ENCODE data around the gene PIK3CD. TPM values are rescaled to one million over a fixed set of nuclear protein-coding genes. Genes with fewer than 3 reads are reported as not detected.

The PIK3CD gene
- total and polyA plus RNA-seq, 8 donors: 2.8 to 74.1 (median 5.4) TPM

- 68 to 75% (median 73%) methylated on average over 3 of the region's 3 CpGs for WGBS, 5 donors
- H3K27ac ChIP-seq: no peak overlapping the region
- peaks cover 0 to 9% (median 0%) of the 10 kb centered on the region in 4 donors for H3K4me1 ChIP-seq
- H3K36me3 ChIP-seq: peaks cover 0 to 81% (median 80%) of the 10 kb centered on the region in 4 donors
- H3K4me3 ChIP-seq: no peak overlapping the region
- no peaks in the 10 kb centered on the region for H3K9me3 ChIP-seq
- H3K27me3 ChIP-seq: no peaks in the 10 kb centered on the region
- no peak for DNase-seq
- TF ChIP-seq EP300 (IDR thresholded peaks at IDR 0.05): no peak
- no peak for TF ChIP-seq POLR2A (IDR thresholded peaks at IDR 0.05)
- no peak for TF ChIP-seq POLR2AphosphoS5 (IDR thresholded peaks at IDR 0.05)
- TF ChIP-seq CTCF (IDR thresholded peaks at IDR 0.05): no peak
- intact Hi-C loops (cut with DNase I; ENCODE audit: low total_unique reads): no loop called here
Measured at GRCh38 chr1:9751971-9752370, 100.4 kb downstream of the PIK3CD start.

- H3K4me1 ChIP-seq: peaks cover 0 to 9% (median 0%) of the 10 kb centered on the region in 4 donors
- peaks cover 0 to 70% (median 69%) of the 10 kb centered on the region in 4 donors for H3K36me3 ChIP-seq
- TF ChIP-seq CTCF (IDR thresholded peaks at IDR 0.05) (no peak), EP300 (IDR thresholded peaks at IDR 0.05) (no peak), POLR2A (IDR thresholded peaks at IDR 0.05) (no peak), POLR2AphosphoS5 (IDR thresholded peaks at IDR 0.05) (no peak)
- intact Hi-C loops (cut with DNase I; ENCODE audit: low total_unique reads): no loop called here
- no peaks in the 10 kb centered on the region for H3K27me3 ChIP-seq
- WGBS, 5 donors: 78 to 91% (median 85%) methylated on average over 12 of the region's 12 CpGs
- DNase-seq: peak in 1 of 2 donors; percentile 44
- no peak overlapping the region for H3K27ac ChIP-seq
- H3K4me3 ChIP-seq: no peak overlapping the region
- no peaks in the 10 kb centered on the region for H3K9me3 ChIP-seq
Measured at GRCh38 chr1:9753121-9753531, 101.6 kb downstream of the PIK3CD start.

GRCh38 chr1:9755441-9755995, 104.0 kb downstream of the PIK3CD start:
- WGBS, 5 donors: 50 to 67% (median 58%) methylated on average over 10 of the region's 10 CpGs
- TF ChIP-seq POLR2AphosphoS5 (IDR thresholded peaks at IDR 0.05): no peak
- TF ChIP-seq EP300 (IDR thresholded peaks at IDR 0.05): no peak
- no peak for TF ChIP-seq CTCF (IDR thresholded peaks at IDR 0.05)
- no peak for TF ChIP-seq POLR2A (IDR thresholded peaks at IDR 0.05)
- Histone ChIP-seq H3K9me3 (no peaks in the 10 kb centered on the region), H3K4me1 (peaks cover 0 to 18% (median 7%) of the 10 kb centered on the region in 4 donors), H3K27ac (no peak overlapping the region), H3K4me3 (no peak overlapping the region), H3K27me3 (no peaks in the 10 kb centered on the region), H3K36me3 (peaks cover 0 to 46% (median 45%) of the 10 kb centered on the region in 4 donors)
- DNase-seq: no peak
- intact Hi-C loops (cut with DNase I; ENCODE audit: low total_unique reads): no loop called here

- Histone ChIP-seq H3K4me1 (peaks cover 0 to 18% (median 7%) of the 10 kb centered on the region in 4 donors), H3K27me3 (no peaks in the 10 kb centered on the region), H3K27ac (no peak overlapping the region), H3K4me3 (no peak overlapping the region), H3K9me3 (no peaks in the 10 kb centered on the region), H3K36me3 (peaks cover 0 to 23% (median 14%) of the 10 kb centered on the region in 4 donors)
- WGBS, 5 donors: 83 to 93% (median 91%) methylated on average over 10 of the region's 10 CpGs
- DNase-seq: no peak
- intact Hi-C loops (cut with DNase I; ENCODE audit: low total_unique reads): no loop called here
- no peak for TF ChIP-seq EP300 (IDR thresholded peaks at IDR 0.05)
- TF ChIP-seq CTCF (IDR thresholded peaks at IDR 0.05): no peak
- no peak for TF ChIP-seq POLR2A (IDR thresholded peaks at IDR 0.05)
- no peak for TF ChIP-seq POLR2AphosphoS5 (IDR thresholded peaks at IDR 0.05)
Measured at GRCh38 chr1:9758559-9759121, 107.1 kb downstream of the PIK3CD start.
